Large intestine (tissue), 3 donors: ENCODE measurements around the gene GPR137B. TPM values are rescaled to one million over a fixed set of nuclear protein-coding genes. Genes with fewer than 3 reads are reported as not detected.

Experiments
- DNase-seq, 2 donors: peaks; one replicate each; pipeline versions ENCODE4 v3.0.0 to v3.0.0-alpha.2; 2013
- H3K27ac ChIP-seq: one replicate; pipeline ENCODE4 v1.5.1; 2013; ENCODE audit warnings: low read length
- H3K27me3 ChIP-seq: 2 replicates; pipeline ENCODE4 v1.6.1; 2013; ENCODE audit warnings: low read length; ENCODE audit not compliant: control insufficient read depth, insufficient read depth
- H3K36me3 ChIP-seq: 2 replicates; pipeline ENCODE4 v1.6.1; 2013; ENCODE audit warnings: low read length; ENCODE audit not compliant: control insufficient read depth, insufficient read depth
- H3K4me1 ChIP-seq: one replicate; pipeline ENCODE4 v1.6.1; 2013; ENCODE audit warnings: low read length; ENCODE audit not compliant: control insufficient read depth, insufficient read depth
- H3K4me3 ChIP-seq: one replicate; pipeline ENCODE4 v1.5.1; 2013; ENCODE audit warnings: low read length
- H3K9me3 ChIP-seq: one replicate; pipeline ENCODE4 v1.6.1; 2013; ENCODE audit warnings: mild to moderate bottlenecking, low read depth, low read length, moderate library complexity; ENCODE audit not compliant: control insufficient read depth
- WGBS: methylation state at CpG from one replicate; pipeline ENCODE4 v1.1.5; 2013; ENCODE audit warnings: low lambda C conversion rate; ENCODE audit not compliant: insufficient coverage; 5-methylcytosine and 5-hydroxymethylcytosine counted together
- polyA plus RNA-seq: library from polyadenylated mRNA; unstranded; fragments of 120-200 nt; gene quantifications from one replicate; pipeline ENCODE4 v1.2.1, GENCODE V29; 2013

GPR137B gene
- polyA plus RNA-seq, 1 donor = 7.6 TPM

GRCh38 chr1:236129306-236129705 lies 13.0 kb upstream of the GPR137B start:
- Histone ChIP-seq H3K9me3 (no peaks in the 10 kb centered on the region), H3K4me3 (no peak overlapping the region), H3K27me3 (peaks cover 2% of the 10 kb centered on the region), H3K27ac (no peak overlapping the region), H3K36me3 (no peaks in the 10 kb centered on the region), H3K4me1 (peaks cover 6% of the 10 kb centered on the region)
- DNase-seq = no peak
- whole genome bisulfite sequencing = no CpG with 5 or more reads among the region's 5 CpGs

GRCh38 chr1:236130372-236130771 lies 12.0 kb upstream of the GPR137B start:
- peaks cover 2% of the 10 kb centered on the region for H3K27me3 ChIP-seq
- H3K36me3 ChIP-seq = no peaks in the 10 kb centered on the region
- peaks cover 6% of the 10 kb centered on the region for H3K4me1 ChIP-seq
- H3K27ac ChIP-seq = no peak overlapping the region
- no peak overlapping the region for H3K4me3 ChIP-seq
- DNase-seq = no peak
- no CpG with 5 or more reads among the region's 3 CpGs for WGBS
- no peaks in the 10 kb centered on the region for H3K9me3 ChIP-seq

- no peak for DNase-seq
- H3K4me1 ChIP-seq = no peaks in the 10 kb centered on the region
These were observed 10.4 kb upstream of the GPR137B start for GRCh38 chr1:236131916-236132315.

GRCh38 chr1:236132420-236133046 lies 9.8 kb upstream of the GPR137B start:
- WGBS = 85% methylated on average over 2 of the region's 5 CpGs
- H3K4me3 ChIP-seq = no peak overlapping the region
- DNase-seq = no peak

More at GRCh38 chr1:236131916-236132315, 10.4 kb upstream of the GPR137B start:
- H3K9me3 ChIP-seq = no peaks in the 10 kb centered on the region
- H3K4me3 ChIP-seq = no peak overlapping the region
- H3K27ac ChIP-seq = no peak overlapping the region
- H3K36me3 ChIP-seq = no peaks in the 10 kb centered on the region
- H3K27me3 ChIP-seq = peaks cover 5% of the 10 kb centered on the region
- no CpG with 5 or more reads among the region's 1 CpG for WGBS

GRCh38 chr1:236133339-236133738 lies 9.0 kb upstream of the GPR137B start:
- Histone ChIP-seq H3K9me3 (no peaks in the 10 kb centered on the region), H3K4me1 (no peaks in the 10 kb centered on the region), H3K36me3 (no peaks in the 10 kb centered on the region), H3K27me3 (peaks cover 17% of the 10 kb centered on the region), H3K27ac (no peak overlapping the region), H3K4me3 (no peak overlapping the region)
- DNase-seq = no peak
- 71% methylated on average over 1 of the region's 7 CpGs for WGBS

More at GRCh38 chr1:236132420-236133046, 9.8 kb upstream of the GPR137B start:
- H3K27ac ChIP-seq = no peak overlapping the region
- no peaks in the 10 kb centered on the region for H3K9me3 ChIP-seq
- H3K36me3 ChIP-seq = no peaks in the 10 kb centered on the region
- peaks cover 9% of the 10 kb centered on the region for H3K27me3 ChIP-seq
- H3K4me1 ChIP-seq = no peaks in the 10 kb centered on the region

- Histone ChIP-seq H3K9me3 (no peaks in the 10 kb centered on the region), H3K27me3 (peaks cover 21% of the 10 kb centered on the region), H3K4me3 (no peak overlapping the region), H3K36me3 (no peaks in the 10 kb centered on the region), H3K27ac (no peak overlapping the region), H3K4me1 (no peaks in the 10 kb centered on the region)
- WGBS = 100% methylated on average over 1 of the region's 1 CpG
- no peak for DNase-seq
These were observed 8.5 kb upstream of the GPR137B start for GRCh38 chr1:236133802-236134201.

- no peak for DNase-seq
- Histone ChIP-seq H3K4me1 (peaks cover 8% of the 10 kb centered on the region), H3K9me3 (no peaks in the 10 kb centered on the region), H3K36me3 (no peaks in the 10 kb centered on the region), H3K27ac (no peak overlapping the region), H3K4me3 (no peak overlapping the region), H3K27me3 (peaks cover 41% of the 10 kb centered on the region)
- WGBS = 92% methylated on average over 2 of the region's 4 CpGs
These were observed 5.0 kb upstream of the GPR137B start for GRCh38 chr1:236137285-236137852.

- Histone ChIP-seq H3K27me3 (peaks cover 38% of the 10 kb centered on the region), H3K4me3 (no peak overlapping the region), H3K27ac (no peak overlapping the region), H3K36me3 (no peaks in the 10 kb centered on the region), H3K9me3 (no peaks in the 10 kb centered on the region), H3K4me1 (peaks cover 19% of the 10 kb centered on the region)
- no CpG with 5 or more reads among the region's 4 CpGs for WGBS
- no peak for DNase-seq
These were observed 2.8 kb upstream of the GPR137B start for GRCh38 chr1:236139495-236139894.

- Histone ChIP-seq H3K4me1 (peaks cover 25% of the 10 kb centered on the region), H3K9me3 (no peaks in the 10 kb centered on the region), H3K4me3 (peak overlapping the region; percentile 36), H3K36me3 (no peaks in the 10 kb centered on the region), H3K27me3 (peaks cover 37% of the 10 kb centered on the region), H3K27ac (no peak overlapping the region)
- no CpG with 5 or more reads among the region's 18 CpGs for WGBS
- DNase-seq = peak in 1 of 2 donors; percentile 61
These were observed 1.5 kb upstream of the GPR137B start for GRCh38 chr1:236140705-236141446.

GRCh38 chr1:236141447-236142252 lies 689 bp upstream of the GPR137B start:
- Histone ChIP-seq H3K4me3 (peak overlapping the region; percentile 36), H3K9me3 (no peaks in the 10 kb centered on the region), H3K27me3 (peaks cover 36% of the 10 kb centered on the region), H3K27ac (no peak overlapping the region), H3K36me3 (no peaks in the 10 kb centered on the region), H3K4me1 (peaks cover 25% of the 10 kb centered on the region)
- no CpG with 5 or more reads among the region's 67 CpGs for WGBS
- DNase-seq = peak in 1 of 2 donors; percentile 77
